ENCODE measurements around the gene RGS6. TPM values are rescaled to one million over a fixed set of nuclear protein-coding genes. Genes with fewer than 3 reads are reported as not detected.

RGS6 gene
- total RNA-seq, 2 experiments from 2014 or later: not detected

DNA sequence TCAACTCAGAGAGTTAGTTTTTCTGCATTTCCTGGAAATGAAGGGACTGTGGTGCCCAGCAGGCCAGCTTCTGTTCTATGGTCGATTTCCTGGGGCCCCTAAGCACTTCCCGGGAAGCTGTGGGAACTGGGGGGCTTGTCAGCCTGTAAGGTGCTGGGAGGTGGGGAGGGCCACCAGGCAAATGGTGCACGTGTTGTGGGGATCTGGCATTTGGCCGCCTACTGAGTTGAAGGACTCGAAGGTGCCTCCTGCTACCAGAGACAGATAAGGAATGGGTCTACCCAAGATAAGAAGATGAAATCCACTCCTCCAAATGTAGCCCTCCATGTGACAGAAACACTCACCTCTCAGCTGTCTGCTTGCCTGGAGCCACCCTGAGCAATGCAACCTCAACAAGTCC, 620.0 kb downstream of the RGS6 start:
- TF ChIP-seq, protein P1, sequence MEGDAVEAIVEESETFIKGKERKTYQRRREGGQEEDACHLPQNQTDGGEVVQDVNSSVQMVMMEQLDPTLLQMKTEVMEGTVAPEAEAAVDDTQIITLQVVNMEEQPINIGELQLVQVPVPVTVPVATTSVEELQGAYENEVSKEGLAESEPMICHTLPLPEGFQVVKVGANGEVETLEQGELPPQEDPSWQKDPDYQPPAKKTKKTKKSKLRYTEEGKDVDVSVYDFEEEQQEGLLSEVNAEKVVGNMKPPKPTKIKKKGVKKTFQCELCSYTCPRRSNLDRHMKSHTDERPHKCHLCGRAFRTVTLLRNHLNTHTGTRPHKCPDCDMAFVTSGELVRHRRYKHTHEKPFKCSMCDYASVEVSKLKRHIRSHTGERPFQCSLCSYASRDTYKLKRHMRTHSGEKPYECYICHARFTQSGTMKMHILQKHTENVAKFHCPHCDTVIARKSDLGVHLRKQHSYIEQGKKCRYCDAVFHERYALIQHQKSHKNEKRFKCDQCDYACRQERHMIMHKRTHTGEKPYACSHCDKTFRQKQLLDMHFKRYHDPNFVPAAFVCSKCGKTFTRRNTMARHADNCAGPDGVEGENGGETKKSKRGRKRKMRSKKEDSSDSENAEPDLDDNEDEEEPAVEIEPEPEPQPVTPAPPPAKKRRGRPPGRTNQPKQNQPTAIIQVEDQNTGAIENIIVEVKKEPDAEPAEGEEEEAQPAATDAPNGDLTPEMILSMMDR (IDR thresholded peaks at IDR 0.05): no peak
- H3K27ac ChIP-seq (ENCODE audit: low read depth in 1 of 2, low read length in 2 of 2): no peak overlapping the region
- H3K4me1 ChIP-seq (ENCODE audit: insufficient read depth, low read length): no peaks in the 10 kb centered on the region
- no peaks in the 10 kb centered on the region for H3K9me3 Mint-ChIP-seq
- no peak overlapping the region for H3K4me3 Mint-ChIP-seq
- H3K36me3 Mint-ChIP-seq (ENCODE audit: low read depth): no peaks in the 10 kb centered on the region
- no peaks in the 10 kb centered on the region for H3K36me3 ChIP-seq (ENCODE audit: insufficient read depth, low read length)
- DNase-seq: no peak
- no peak for ATAC-seq (ENCODE audit: poor library complexity)
- H3K4me3 ChIP-seq (ENCODE audit: low read length): no peak overlapping the region
- no peaks in the 10 kb centered on the region for H3K9me3 ChIP-seq (ENCODE audit: control insufficient read depth in 1 of 2, insufficient read depth in 1 of 2, low read length in 2 of 2)
- no peak overlapping the region for H3K27ac Mint-ChIP-seq
- H3K27me3 ChIP-seq (ENCODE audit: control insufficient read depth in 1 of 2, insufficient read depth in 2 of 2, low read length in 2 of 2): peaks cover 0 to under 1% of the 10 kb centered on the region in 2 experiments
- H3K4me1 Mint-ChIP-seq (ENCODE audit: low read depth): no peaks in the 10 kb centered on the region
- intact Hi-C loops (cut with DNase I, micrococcal nuclease): no loop called here
- POLR2A ChIA-PET: no interaction called here
- H3K27me3 Mint-ChIP-seq: no peaks in the 10 kb centered on the region
- CTCF ChIA-PET: no interaction called here

- ATAC-seq (ENCODE audit: poor library complexity): no peak
- TF ChIP-seq, protein P1 (IDR thresholded peaks at IDR 0.05): no peak
These were observed 620.9 kb downstream of the RGS6 start for GRCh38 chr14:72553161-72553560.

GRCh38 chr14:72553656-72554055, 621.4 kb downstream of the RGS6 start:
- DNase-seq: no peak
- Mint-ChIP-seq H3K36me3 (ENCODE audit: low read depth) (no peaks in the 10 kb centered on the region), H3K27ac (no peak overlapping the region), H3K4me3 (no peak overlapping the region), H3K4me1 (ENCODE audit: low read depth) (no peaks in the 10 kb centered on the region), H3K9me3 (no peaks in the 10 kb centered on the region), H3K27me3 (peaks cover 4% of the 10 kb centered on the region)
- H3K9me3 ChIP-seq (ENCODE audit: control insufficient read depth in 1 of 2, insufficient read depth in 1 of 2, low read length in 2 of 2): no peaks in the 10 kb centered on the region
- no peak overlapping the region for H3K4me3 ChIP-seq (ENCODE audit: low read length)
- H3K4me1 ChIP-seq (ENCODE audit: insufficient read depth, low read length): no peaks in the 10 kb centered on the region
- peaks cover 0 to 6% of the 10 kb centered on the region in 2 experiments for H3K27me3 ChIP-seq (ENCODE audit: control insufficient read depth in 1 of 2, insufficient read depth in 2 of 2, low read length in 2 of 2)
- ChIA-PET POLR2A (no interaction called here), CTCF (no interaction called here)
- TF ChIP-seq, protein P1 (IDR thresholded peaks at IDR 0.05): no peak
- no peak overlapping the region for H3K27ac ChIP-seq (ENCODE audit: low read depth in 1 of 2, low read length in 2 of 2)
- no peak for ATAC-seq (ENCODE audit: poor library complexity)
- intact Hi-C loops (cut with DNase I, micrococcal nuclease): no loop called here
- no peaks in the 10 kb centered on the region for H3K36me3 ChIP-seq (ENCODE audit: insufficient read depth, low read length)

More at GRCh38 chr14:72553161-72553560, 620.9 kb downstream of the RGS6 start:
- no peaks in the 10 kb centered on the region for H3K36me3 ChIP-seq (ENCODE audit: insufficient read depth, low read length)
- H3K27ac Mint-ChIP-seq: no peak overlapping the region
- no peak overlapping the region for H3K4me3 ChIP-seq (ENCODE audit: low read length)
- no peak overlapping the region for H3K27ac ChIP-seq (ENCODE audit: low read depth in 1 of 2, low read length in 2 of 2)
- no peaks in the 10 kb centered on the region for H3K9me3 ChIP-seq (ENCODE audit: control insufficient read depth in 1 of 2, insufficient read depth in 1 of 2, low read length in 2 of 2)
- DNase-seq: no peak
- H3K4me1 ChIP-seq (ENCODE audit: insufficient read depth, low read length): no peaks in the 10 kb centered on the region
- no peak overlapping the region for H3K4me3 Mint-ChIP-seq
- peaks cover 0 to 6% of the 10 kb centered on the region in 2 experiments for H3K27me3 ChIP-seq (ENCODE audit: control insufficient read depth in 1 of 2, insufficient read depth in 2 of 2, low read length in 2 of 2)
- no peaks in the 10 kb centered on the region for H3K36me3 Mint-ChIP-seq (ENCODE audit: low read depth)
- ChIA-PET CTCF (interaction anchor here (1.0 kb wide), 1 partner anchor 36 kb away, joined by 3 read pairs; no protein-coding TSS in a partner anchor), POLR2A (no interaction called here)
- peaks cover 3% of the 10 kb centered on the region for H3K27me3 Mint-ChIP-seq
- H3K9me3 Mint-ChIP-seq: no peaks in the 10 kb centered on the region
- intact Hi-C loops (cut with DNase I, micrococcal nuclease): no loop called here
- H3K4me1 Mint-ChIP-seq (ENCODE audit: low read depth): no peaks in the 10 kb centered on the region

All from CD4-positive, alpha-beta T cell (primary cell).